Endothelial cell of hepatic sinusoid (primary cell): ENCODE measurements around the gene NEDD4.
"Not testable (repeated sequence)": the region's sequence is repeated elsewhere in the genome, so short reads cannot be mapped to it uniquely, and the experiment has no call there.

ENCODE experiments used
- in situ Hi-C: cut with HindIII; loops from 2 replicates; pipeline ENCODE4 v1.10.0; 2017; ENCODE audit warnings: low sequenced_read_pairs

The NEDD4 gene

DNA sequence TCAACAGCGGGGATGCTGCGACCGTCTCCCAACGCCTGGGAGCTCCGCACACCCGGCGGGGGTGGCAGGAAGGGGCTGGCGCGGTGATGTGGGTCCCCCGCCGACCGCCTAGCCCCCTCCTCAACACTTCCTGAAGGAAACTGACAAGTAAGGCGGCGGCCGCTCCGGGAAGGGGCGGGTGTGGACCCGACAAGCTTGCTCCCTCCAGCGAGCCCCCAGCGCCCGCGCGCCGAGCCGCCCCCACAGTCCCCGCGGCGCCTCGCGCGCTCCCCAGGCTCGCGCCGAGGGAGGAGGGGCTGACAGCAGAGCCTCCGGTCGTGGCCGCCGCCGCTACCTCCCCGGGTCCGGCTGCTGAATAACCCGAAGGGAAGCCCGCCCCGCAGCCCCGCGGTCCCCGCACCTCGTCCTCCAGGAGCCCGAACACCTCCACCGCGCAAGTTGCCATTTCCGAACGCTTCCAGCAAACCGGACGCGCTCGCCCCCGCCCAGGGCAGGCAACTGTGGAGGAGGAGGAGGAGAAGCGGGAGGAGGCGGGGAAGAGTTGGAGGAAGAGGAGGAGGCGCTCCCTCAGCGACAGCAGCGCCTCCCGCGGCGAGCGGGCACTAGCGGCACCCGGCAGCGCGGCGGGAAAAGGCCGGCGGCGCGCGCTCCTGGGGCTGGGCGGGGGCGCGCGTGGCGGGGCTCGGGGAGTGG, at the start of gene NEDD4:
TSS of gene NEDD4 (minus strand) at position 502 of the 693 bp plus-strand sequence. CDS start at position 445, 57 bp downstream.
- in situ Hi-C loops, result no loop called here

DNA sequence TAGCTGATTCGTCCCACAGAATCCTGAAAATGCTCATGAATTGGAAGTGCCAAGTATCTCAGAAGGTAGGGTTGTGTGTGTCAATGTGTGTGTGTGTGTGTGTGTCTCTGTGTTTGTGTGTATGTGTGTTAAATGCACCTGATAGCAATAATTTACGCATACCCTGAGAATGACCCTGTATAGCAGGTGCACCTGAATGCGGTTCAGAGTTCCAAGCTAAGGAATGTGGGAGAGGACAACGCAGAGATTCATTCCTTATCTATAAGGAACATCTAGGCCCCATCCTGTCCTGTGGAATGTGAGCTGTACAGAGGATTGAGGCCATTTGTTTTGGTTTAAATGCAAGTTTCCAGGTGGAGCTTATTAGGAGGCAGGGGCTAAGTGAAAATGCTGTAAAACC, 49.1 kb upstream of the NEDD4 start:
- in situ Hi-C loops, result no loop called here

DNA sequence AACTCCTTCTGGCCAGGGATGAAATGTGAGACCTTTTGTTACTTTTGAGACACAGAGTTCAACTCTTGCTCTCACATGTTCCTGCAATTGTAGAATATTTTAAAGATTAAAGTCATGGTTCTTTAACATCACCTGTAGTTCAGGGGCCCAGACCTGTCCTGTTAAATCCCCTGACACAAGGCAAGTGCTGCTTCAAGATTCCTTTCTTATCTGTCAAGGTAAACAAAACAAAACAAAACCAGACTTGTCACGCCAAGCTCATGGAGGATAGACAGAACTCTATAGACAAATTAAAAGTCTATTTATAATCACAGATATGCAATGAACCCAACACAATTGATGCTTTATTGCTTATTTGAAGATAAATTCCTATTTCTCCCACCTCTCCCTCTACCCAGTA, 48.6 kb upstream of the NEDD4 start:
- in situ Hi-C loops, result no loop called here

DNA sequence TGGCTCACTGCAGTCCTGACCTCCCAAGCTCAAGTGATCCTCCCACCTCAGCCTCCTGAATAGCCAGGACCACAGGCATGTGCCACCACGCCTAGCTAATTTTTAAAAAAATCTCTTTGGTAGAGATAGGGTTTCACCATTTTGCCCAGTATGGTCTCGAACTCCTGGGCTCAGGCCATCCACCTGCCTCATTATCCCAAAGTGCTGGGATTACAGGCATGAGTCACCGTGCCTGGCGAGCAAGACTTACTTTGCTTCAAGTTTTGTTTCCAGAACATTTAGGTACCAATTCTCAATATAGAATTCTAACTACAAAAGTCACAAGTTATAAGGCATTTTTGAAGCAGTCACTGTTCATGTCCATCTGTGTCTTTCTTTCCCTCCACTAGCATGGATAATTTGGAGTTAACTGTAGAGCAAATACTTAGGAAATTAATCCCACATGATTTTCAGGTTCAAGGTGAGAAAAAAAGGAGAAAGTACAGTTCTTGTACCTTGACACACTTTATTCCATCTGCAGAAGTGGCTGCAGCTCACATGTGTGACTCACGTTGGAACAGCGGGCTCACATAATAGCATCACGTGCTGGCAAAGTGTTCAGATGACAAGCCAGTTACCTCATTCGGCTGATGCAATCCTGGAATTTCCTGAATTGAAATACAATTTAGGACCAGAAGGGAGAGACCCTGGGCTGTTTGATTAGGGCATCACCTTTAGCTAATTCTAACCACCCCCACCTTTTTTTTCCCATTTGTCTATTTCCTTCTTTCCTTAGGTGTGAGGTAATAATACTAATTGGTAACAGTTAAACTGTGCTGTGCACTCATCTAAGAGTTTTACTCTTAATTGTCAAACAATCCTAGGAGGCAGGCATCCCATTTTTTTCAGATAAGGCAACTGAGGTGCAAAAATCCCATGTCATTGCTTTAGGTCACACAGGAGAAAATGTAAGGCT, 46.9 kb upstream of the NEDD4 start:
- in situ Hi-C loops, result no loop called here

DNA sequence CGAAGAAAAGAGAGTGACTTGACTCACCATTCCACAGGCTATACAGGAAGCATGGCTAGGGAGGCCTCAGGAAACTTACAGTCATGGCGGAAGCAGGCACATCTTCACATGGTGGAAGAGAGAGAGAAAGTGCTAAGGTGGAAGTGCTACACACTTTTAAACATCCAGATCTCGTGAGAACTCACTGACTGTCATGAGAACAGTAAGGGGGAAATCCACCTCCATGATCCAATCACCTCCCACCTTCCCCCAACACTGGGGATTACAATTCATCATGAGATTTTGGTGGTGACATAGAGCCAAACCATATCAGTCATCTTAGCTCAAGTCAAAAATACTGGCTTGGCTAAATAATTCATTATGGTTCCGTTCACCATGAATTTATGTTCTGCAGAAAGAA, 45.3 kb upstream of the NEDD4 start:
- in situ Hi-C loops, result no loop called here

DNA sequence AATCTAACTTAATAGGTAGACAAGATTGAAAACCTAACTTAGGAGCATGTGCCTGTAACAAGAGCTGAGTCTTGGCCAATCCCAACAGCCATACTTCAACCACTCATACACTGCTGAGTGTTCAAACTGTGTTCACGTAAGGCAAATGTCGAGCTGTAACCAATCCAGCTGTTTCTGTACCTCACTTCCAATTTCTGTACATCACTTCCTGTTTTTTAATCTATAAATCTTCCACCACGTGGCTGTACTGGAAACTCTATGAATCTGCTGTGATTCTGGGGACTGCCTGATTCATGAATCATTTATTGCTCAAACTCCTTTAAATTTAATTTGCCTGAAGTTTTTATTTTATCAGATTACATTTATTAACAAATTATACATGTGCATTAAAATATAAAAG, 44.6 kb upstream of the NEDD4 start:
- in situ Hi-C loops, result no loop called here

DNA sequence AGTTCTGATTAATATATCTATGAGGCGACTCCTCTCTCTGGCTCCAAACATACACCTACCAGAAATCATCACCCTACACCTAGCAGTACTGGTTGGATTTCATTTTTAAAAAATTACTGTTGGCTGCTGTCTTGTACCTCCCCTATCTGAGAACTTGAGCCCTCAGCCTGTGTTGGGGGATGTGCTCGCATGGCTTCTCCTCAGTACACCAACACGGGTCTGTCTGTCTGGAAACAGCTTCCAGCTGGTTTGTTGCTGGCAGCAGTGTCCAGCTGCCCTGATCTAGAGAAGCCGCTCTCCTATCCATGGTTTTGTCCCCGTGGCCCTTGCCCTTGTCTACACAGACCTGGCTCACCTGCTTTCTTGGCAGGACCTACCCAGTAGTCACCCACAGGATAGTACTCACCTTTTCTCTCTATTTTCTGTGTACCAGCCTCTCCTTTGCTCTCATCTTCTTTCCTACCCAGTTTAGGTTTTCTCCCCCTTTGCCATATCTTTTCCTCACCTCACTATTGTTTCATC, 43.2 kb upstream of the NEDD4 start:
- in situ Hi-C loops, result no loop called here

DNA sequence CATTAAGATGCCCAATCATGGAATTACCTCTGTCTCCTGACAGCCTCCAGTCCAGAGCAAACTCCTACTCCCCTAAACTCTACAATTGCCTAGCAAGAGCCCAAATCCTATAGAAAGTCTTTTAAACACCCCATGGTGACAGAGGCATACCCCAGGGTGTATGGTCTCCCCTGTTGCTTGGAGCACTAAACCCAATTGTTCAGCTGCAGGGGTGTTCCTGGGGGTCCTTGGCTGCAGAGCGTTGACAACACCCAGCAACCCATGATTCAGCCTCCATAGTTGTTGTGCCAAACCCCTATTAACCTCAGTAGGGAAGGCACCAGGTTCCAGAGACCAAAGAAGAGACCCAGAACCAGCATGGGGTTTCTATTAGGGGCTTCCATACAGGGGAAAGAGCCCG, 41.8 kb upstream of the NEDD4 start:
- in situ Hi-C loops, result no loop called here

DNA sequence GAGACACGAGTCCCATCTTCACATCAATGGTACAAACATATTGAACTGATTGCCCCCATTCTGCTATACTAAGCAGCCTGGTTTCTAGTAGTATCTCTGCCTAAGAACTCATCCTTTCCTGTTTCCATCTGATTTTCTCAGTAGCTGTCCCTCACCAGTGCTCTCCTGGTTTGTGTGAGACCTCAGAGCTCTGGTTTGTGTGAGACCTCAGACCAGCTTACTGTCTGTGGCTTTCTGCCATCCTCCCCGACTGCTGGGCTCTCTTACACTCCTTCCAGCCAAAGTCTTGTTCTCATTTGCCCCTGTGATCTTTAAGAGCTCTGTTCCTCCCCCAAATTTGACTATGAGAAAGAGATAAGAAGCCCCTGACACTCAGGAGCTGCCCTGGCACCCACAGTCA, 41.1 kb upstream of the NEDD4 start:
- in situ Hi-C loops, result no loop called here

DNA sequence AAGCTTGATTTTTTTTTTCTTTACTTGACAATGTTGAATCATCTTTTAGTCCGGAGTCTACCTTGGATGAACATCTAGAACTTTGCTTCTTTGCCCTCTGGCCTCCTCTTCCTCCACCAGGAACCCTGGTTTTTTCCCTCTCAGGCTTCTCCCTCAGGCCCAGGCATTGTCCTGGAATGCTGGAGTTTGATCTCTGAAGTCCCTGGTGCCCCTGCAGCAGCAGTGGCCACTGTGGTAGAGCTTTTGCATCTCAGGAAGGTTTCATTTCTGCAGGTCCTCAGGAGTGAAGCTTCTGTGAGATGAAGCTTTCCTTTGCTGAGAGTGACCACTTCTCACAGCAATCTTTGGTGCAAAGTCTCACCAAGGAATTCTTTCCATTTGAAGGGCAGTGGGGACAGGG, 39.0 kb upstream of the NEDD4 start:
- in situ Hi-C loops, result no loop called here

DNA sequence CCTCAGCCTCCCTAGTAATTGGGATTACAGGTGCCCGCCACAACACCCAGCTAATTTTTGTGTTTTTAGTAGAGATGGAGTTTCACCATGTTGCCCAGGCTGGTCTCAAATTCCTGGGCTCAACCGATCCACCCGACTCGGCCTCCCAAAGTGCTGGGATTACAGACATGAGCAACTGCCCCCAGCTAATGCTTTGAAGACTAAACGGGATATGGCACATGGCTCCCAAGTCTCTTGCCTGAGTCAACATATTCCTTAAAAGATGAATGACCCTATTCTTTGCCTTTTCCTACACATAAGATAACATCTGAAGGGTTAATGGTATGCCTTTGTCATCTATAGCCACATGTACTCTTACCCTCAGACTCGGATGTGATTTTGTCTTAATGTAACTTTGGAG, 38.4 kb upstream of the NEDD4 start:
- in situ Hi-C loops, result no loop called here

DNA sequence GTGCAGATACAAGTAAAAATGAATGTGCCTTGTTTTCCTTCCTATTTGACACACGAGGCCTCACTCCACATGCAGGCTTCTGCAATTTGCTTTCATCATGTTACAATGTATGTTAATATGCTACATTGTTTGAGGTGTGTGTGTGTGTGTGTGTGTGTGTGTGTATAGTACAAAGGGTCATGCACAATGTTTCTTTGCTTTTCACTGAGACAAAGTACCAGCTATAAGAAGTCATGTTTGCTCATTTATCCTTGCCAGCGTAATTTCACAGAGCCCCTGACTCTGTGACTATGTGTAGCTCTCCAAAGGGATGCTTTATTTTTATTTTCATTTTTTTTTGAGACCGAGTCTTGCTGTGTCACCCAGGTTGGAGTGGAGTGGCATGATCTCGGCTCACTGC, 38.0 kb upstream of the NEDD4 start:
- in situ Hi-C loops, result no loop called here

DNA sequence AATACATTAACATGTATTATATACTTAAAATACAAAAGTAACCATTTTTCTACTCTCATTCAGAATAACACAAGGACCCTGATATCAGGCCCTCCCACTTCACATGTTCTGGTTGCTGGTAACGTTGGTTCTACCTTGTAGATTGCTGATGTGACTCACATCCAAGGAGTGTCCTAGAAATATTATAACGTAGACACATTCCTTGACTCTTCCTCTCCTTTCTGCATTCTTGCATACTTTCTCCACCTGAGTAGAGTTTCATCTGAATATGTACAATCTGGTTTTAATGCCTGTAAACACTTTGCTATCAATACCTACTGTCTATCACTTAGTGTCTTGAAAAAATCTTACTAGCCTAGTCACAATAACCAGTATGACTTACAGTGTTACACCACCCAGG, 35.0 kb upstream of the NEDD4 start:
- in situ Hi-C loops, result no loop called here

DNA sequence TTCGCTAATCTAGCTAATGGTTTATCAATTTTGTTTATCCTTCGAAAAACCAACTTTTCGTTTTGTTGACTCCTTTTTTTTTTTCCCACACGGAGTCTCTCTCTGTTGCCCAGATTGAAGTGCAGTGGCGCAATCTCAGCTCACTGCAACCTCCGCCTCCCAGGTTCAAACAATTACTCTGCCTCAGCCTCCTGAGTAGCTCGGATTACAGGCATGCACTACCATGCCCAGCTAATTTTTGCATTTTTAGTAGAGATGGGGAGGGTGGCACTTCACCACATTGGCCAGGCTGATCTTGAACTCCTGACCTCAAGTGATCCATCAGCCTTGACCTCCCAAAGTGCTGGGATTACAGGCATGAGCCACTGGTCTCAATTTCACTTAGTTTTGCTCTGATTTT, 29.7 kb upstream of the NEDD4 start:
- in situ Hi-C loops, result not testable (repeated sequence)

DNA sequence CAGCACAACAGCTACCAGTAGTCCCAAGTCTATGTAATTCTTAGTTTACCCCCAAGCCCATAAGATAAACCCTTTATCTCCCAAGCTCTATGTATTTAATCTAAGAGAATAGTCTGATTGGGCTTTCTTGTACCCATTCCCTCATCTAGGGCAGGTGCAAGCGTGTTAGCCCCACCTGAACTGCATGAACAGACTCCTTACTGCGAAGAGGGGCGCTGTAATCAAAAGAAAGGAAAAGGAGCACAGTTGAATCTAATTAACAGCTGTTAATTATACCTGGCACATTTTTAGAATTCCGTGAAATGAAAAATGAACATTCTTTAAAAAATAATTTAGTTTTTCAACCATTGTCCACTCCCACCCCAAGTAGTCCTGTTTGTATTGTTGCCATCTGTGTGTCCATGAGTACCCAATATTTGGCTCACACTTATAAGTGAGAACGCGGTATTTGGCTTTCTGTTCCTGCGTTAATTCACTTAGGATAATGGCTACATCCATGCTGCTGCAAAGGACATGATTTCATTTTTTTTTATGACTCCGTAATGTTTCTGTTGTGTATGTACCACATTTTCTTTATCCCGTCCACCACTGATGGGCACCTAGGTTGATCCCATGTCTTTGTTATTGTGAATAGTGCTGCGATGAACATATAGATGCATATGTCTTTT, 26.5 kb upstream of the NEDD4 start:
- in situ Hi-C loops, result no loop called here

DNA sequence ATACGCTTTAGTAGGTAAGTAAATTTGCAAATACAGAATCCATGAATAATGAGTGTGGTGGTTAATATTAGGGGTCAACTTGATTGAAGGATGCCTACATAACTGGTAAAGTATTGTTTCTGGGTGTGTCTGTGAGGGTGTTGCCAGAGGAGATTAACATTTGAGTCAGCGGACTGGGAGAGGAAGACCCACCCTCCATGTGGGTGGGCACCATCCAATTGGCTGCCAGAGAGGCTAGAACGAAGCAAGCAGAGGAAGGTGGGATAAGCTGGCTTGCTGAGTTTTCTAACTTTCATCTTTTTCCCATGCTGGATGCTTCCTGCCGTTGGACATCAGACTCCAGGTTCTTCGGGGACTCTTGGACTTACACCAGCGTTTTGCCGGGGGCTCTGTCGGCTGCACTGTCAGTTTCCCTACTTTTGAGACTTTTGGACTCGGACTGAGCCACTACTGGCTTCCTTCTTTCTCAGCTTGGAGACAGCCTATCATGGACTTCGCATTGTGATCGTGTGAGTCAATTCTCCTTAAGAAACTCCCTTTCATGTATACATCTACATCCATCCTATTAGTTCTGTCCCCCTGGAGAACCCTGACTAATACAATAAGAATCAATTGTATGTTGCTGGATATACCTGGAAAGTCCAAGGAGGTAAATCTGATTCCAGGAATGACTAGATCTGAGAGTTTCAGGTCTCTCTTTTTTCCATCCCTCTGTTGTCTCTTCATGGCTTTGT, 25.8 kb upstream of the NEDD4 start:
- in situ Hi-C loops, result no loop called here

DNA sequence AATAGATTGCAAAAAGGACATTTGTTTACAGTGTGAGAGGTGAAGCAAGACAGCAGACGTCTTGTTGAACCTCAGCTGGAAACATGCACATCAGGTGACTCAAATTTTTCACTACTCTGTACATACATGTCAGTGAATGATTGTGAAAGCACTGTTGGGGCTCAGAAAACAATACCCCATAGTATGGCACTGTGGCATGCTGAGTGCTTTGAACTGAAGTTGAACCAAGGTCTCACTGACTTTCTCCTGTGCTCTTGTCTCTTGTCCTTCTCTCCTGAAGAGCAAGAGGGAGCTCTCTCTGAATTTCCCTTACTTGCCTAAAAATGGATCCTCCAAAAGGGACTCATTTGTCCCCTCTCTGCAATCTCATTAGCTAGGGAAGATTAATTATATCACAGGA, 24.5 kb upstream of the NEDD4 start:
- in situ Hi-C loops, result no loop called here

DNA sequence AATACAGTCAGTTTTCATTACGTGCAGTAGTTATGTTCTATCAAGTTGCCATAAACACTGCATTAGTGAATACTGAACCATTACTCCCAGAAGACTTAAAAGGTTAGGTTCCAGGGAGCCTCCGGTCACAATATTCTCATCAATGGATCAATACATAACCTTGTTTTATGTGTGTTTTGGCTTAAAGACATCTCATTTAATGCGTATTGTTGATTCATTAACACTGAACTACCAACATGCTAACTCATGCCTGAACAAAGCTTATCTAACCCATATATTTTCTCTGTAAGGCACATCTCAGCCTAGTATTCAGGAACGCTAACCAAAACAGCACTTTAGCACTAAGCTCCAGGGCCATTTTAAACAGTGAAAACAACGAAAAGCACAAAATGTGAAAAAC, 24.1 kb upstream of the NEDD4 start:
- in situ Hi-C loops, result no loop called here

DNA sequence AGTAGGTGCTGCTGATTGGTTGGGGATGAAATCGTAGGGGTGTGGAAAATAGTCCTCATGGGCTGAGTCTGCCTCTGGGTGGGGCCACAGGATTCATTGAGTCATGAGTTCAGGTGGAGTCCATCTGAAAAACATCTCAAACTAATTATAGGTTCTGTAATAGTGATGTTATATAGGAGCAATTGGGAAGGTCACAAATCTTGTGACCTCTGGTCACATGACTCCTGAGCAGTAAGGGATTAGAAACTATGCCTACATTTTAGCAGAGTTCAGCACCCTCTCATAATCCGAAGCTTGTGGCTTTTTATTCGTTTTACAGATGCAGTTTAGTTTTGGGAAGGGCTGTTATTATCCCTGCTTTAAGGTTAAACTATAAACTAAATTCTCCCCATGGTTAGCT, 22.9 kb upstream of the NEDD4 start:
- in situ Hi-C loops, result no loop called here

DNA sequence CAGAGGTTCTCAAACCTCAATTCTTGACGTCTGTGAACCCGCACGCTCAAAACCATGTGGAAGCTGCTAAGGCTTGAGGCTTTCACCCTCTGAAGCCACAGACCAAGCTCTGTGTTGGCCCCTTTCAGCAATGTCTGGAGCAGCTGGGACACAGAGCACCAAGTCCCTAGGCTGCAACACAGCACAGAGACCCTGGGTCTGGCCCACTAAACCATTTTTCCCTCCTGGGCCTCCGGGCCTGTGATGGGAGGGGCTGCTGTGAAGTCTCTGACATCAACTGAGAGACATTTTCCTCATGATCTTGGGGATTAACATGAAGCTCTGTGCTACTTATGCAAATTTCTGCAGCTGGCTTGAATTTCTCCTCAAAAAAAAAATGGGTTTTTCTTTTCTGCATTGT, 21.3 kb upstream of the NEDD4 start:
- in situ Hi-C loops, result no loop called here

DNA sequence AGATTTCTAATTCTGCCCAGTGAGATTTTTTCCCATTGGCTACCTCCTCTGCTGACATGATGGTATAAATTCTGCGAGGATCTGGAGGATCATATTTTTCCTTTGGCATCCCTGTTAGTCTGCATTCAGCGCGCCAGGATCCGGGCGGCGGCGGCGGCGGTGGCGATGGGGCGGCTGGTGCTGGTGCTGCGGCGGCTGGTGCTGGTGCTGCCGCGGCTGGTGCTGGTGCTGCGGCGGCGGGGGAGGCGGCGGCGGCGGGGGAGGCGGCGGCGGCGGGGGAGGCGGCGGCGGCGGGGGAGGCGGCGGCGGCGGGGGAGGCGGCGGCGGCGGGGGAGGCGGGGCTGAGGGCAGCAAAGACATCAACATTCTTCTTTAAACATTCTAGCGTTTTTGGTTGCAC, 13.6 kb upstream of the NEDD4 start:
- in situ Hi-C loops, result not testable (repeated sequence)
